K562 (cell line): Measurements from ENCODE around the gene TENT5A. TPM values are rescaled to one million over a fixed set of nuclear protein-coding genes. Genes with fewer than 3 reads are reported as not detected.

Experiments
- ATAC-seq: fragments of 200-7000 bp; cut with Tn5 transposase; 3 replicates; pipeline ENCODE4 v1.9.1; 2020; ENCODE audit warnings: moderate library complexity
- BruUV-seq: library from RNA; stranded (reverse); fragments of 400-500 nt; replicated peaks from 2 replicates; lab custom pipeline; 2021; lab: Mats Ljungman, UMichigan
- CTCF ChIA-PET: fragments of 300-600 bp; formaldehyde crosslinking; extraction: SDS; loops from one replicate; lab custom pipeline; 2021; ENCODE audit warnings: low intra/inter-chr PET ratio; lab: Yijun Ruan, JAX
- POLR2A ChIA-PET: fragments of 300-600, 350-650 bp; sonication (Branson Sonifier 250); formaldehyde crosslinking; extraction: SDS; loops from one replicate; lab custom pipeline; 2021; ENCODE audit warnings: antibody characterized with exemption, inconsistent platforms; lab: Yijun Ruan, JAX
- DNase-seq, 4 experiments: peaks; one replicate each; pipeline versions ENCODE4 v3.0.0 to v3.0.0-alpha.2; 2011 to 2018; ENCODE audit warnings: low spot score in 3 of 4, mixed read lengths in 3 of 4; ENCODE audit errors: extremely low read depth in 1 of 4
- FAIRE-seq: peaks from 2 replicates; lab custom pipeline; 2011; peaks lifted over from hg19 to GRCh38; lab: Jason Lieb, UNC
- H2AFZ ChIP-seq: 2 replicates; pipeline ENCODE4 v1.6.0; 2011; ENCODE audit warnings: low read depth, low read length, control low read depth, inconsistent platforms
- H3K27ac ChIP-seq: fragments of 200-600 bp; 3 replicates; pipeline ENCODE4 v1.8.0; 2011; ENCODE audit warnings: low read depth, mild to moderate bottlenecking, control low read depth, inconsistent platforms, low read length, moderate library complexity, mixed read lengths; ENCODE audit errors: extremely low read depth
- H3K27me3 ChIP-seq, 2 experiments: fragments of 300-600 bp in 1 of 2; 2 replicates in 1 of 2; 3 replicates in 1 of 2; pipeline versions ENCODE4 v1.6.0 to v1.8.0; 2011; ENCODE audit warnings: inconsistent platforms in 2 of 2, low read length in 2 of 2, mild to moderate bottlenecking in 1 of 2, mixed read lengths in 1 of 2, moderate library complexity in 1 of 2; ENCODE audit not compliant: control insufficient read depth in 2 of 2, insufficient read depth in 2 of 2
- H3K36me3 ChIP-seq: fragments of 300-600 bp; 3 replicates; pipeline ENCODE4 v1.8.0; 2011; ENCODE audit warnings: mild to moderate bottlenecking, low read length, inconsistent platforms; ENCODE audit not compliant: control insufficient read depth, insufficient read depth
- H3K4me1 ChIP-seq, 2 experiments: fragments of 200-600 bp in 1 of 2; replicated peaks in 1 of 2; 2 replicates in 1 of 2; 3 replicates in 1 of 2; pipeline versions ENCODE4 v1.5.1 to v1.8.0; 2011; ENCODE audit warnings: inconsistent platforms in 2 of 2, low read length in 2 of 2, mild to moderate bottlenecking in 1 of 2, mixed read lengths in 1 of 2, moderate library complexity in 1 of 2; ENCODE audit not compliant: control insufficient read depth in 2 of 2, insufficient read depth in 2 of 2
- H3K4me2 ChIP-seq: 2 replicates; pipeline ENCODE4 v1.6.1; 2011; ENCODE audit warnings: low read length, control low read depth, inconsistent platforms, mixed read lengths; ENCODE audit not compliant: insufficient read depth
- H3K4me3 ChIP-seq: fragments of 200-600 bp; sonication (generic), shearing (Covaris generic); 2 replicates; pipeline ENCODE4 v1.5.1; 2016; ENCODE audit warnings: control low read depth, inconsistent platforms
- H3K79me2 ChIP-seq: fragments of 200-600 bp; 3 replicates; pipeline ENCODE4 v1.8.0; 2011; ENCODE audit warnings: low read length, inconsistent platforms; ENCODE audit not compliant: control insufficient read depth, insufficient read depth
- H3K9ac ChIP-seq, 2 experiments: 2 replicates each; pipeline versions ENCODE4 v1.6.0 to v1.6.1; 2011; ENCODE audit warnings: low read depth in 2 of 2, low read length in 2 of 2, control low read depth in 1 of 2, inconsistent platforms in 1 of 2, mild to moderate bottlenecking in 1 of 2, mixed read lengths in 1 of 2; ENCODE audit not compliant: insufficient read depth in 1 of 2
- H3K9me1 ChIP-seq: one replicate; pipeline ENCODE4 v1.6.0; 2011; ENCODE audit warnings: inconsistent platforms, mild to moderate bottlenecking, low read length, moderate library complexity; ENCODE audit not compliant: control insufficient read depth, insufficient read depth
- H3K9me3 ChIP-seq: replicated peaks from 2 replicates; pipeline ENCODE4 v1.5.1; 2011; ENCODE audit warnings: low read depth, low read length, inconsistent platforms; ENCODE audit not compliant: control insufficient read depth, insufficient read depth
- H4K20me1 ChIP-seq: replicated peaks from 2 replicates; pipeline ENCODE4 v1.6.1; 2011; ENCODE audit warnings: low read length, inconsistent platforms, mixed read lengths; ENCODE audit not compliant: control insufficient read depth, insufficient read depth
- BACH1 ChIP-seq: fragments of 200-800 bp; sonication (Bioruptor generic); IDR thresholded peaks from 2 replicates; pipeline ENCODE4 v1.6.1; 2016; ENCODE audit warnings: missing genetic modification characterization, missing compliant biosample characterization
- CBX8 ChIP-seq: fragments of 200-600 bp; sonication (generic); IDR thresholded peaks from 2 replicates; pipeline ENCODE4 v1.6.1; 2012; ENCODE audit warnings: borderline replicate concordance, mixed run types, low read depth, mild to moderate bottlenecking, moderate library complexity, mixed read lengths, low read length, control low read depth, inconsistent platforms; ENCODE audit not compliant: poor library complexity, severe bottlenecking; ENCODE audit errors: extremely low read depth
- CHD4 ChIP-seq: fragments of 200-600 bp; sonication (generic); IDR thresholded peaks from 3 replicates; pipeline ENCODE4 v1.6.1; 2012; ENCODE audit warnings: low read depth, mild to moderate bottlenecking, mixed read lengths, low read length, inconsistent platforms; ENCODE audit not compliant: insufficient read depth, insufficient replicate concordance, poor library complexity, severe bottlenecking
- DNMT1 ChIP-seq: fragments of 450-650 bp; IDR thresholded peaks from 2 replicates; pipeline ENCODE4 v1.6.1; 2016; ENCODE audit warnings: antibody characterized with exemption, mild to moderate bottlenecking
- EHMT2 ChIP-seq: fragments of 450-650 bp; IDR thresholded peaks from 2 replicates; pipeline ENCODE4 v1.6.1; 2018; ENCODE audit warnings: antibody characterized with exemption
- KLF10 ChIP-seq: fragments of 250-450 bp; sonication (Bioruptor Pico); IDR thresholded peaks from 2 replicates; pipeline ENCODE4 v1.6.1; 2021; ENCODE audit warnings: matching md5 sums
- NFXL1 ChIP-seq: fragments of 450-650 bp; formaldehyde crosslinking; IDR thresholded peaks from 2 replicates; pipeline ENCODE4 v1.4.0; 2021; ENCODE audit warnings: mild to moderate bottlenecking
- PHF21A ChIP-seq: fragments of 450-650 bp; IDR thresholded peaks from 2 replicates; pipeline ENCODE4 v1.6.1; 2017; ENCODE audit warnings: low read depth, borderline replicate concordance
- TRIM24 ChIP-seq, 2 experiments: fragments of 450-650 bp; IDR thresholded peaks; 2 replicates each; pipeline ENCODE4 v1.6.1; 2016
- ZNF318 ChIP-seq, 2 experiments: fragments of 450-650 bp; IDR thresholded peaks; 2 replicates each; pipeline ENCODE4 v1.6.1; 2016; ENCODE audit warnings: mild to moderate bottlenecking in 2 of 2, borderline replicate concordance in 1 of 2, low read depth in 1 of 2, moderate library complexity in 1 of 2
- ZNF79 ChIP-seq: fragments of 250-450 bp; sonication (Bioruptor Pico); IDR thresholded peaks from 2 replicates; pipeline ENCODE4 v1.4.0; 2020; ENCODE audit warnings: low read depth, mild to moderate bottlenecking, moderate library complexity
- ZSCAN32 ChIP-seq: fragments of 450-650 bp; formaldehyde crosslinking; IDR thresholded peaks from 2 replicates; pipeline ENCODE4 v1.4.0; 2020; ENCODE audit warnings: mild to moderate bottlenecking, moderate library complexity
- WGBS: fragments of 100-300 bp; shearing (Covaris generic); methylation state at CpG from one replicate; pipeline ENCODE4 v1.1.6; 2016; ENCODE audit warnings: low coverage, mixed read lengths; ENCODE audit not compliant: insufficient coverage; ENCODE audit errors: missing lambda C conversion rate; 5-methylcytosine and 5-hydroxymethylcytosine counted together
- in situ Hi-C: fragments of 300-500 bp; cut with MboI; formaldehyde crosslinking; loops from 4 replicates; pipeline ENCODE4 v1.15.0; 2018; ENCODE audit warnings: inconsistent platforms, mixed read lengths
- intact Hi-C: fragments of 100-400 bp; cut with micrococcal nuclease; formaldehyde crosslinking; loops from 2 replicates; pipeline ENCODE4 v1.14.2; 2022
- polyA plus RNA-seq, 8 experiments: library from polyadenylated mRNA; depleted of rRNA in 4 of 8; stranded (reverse) in 5 of 8; unstranded in 3 of 8; fragments of >200 nt; fragmentation: Nextera tagmentation in 2 of 8; fragmentation: Illumina TruSeq in 1 of 8; extraction: Ambion mirVana in 2 of 8; extraction: Trizol in 1 of 8; gene quantifications; 2 replicates each; pipeline versions ENCODE4 v1.2.1 to v1.2.3, GENCODE V29; 2011 to 2014; ENCODE audit warnings: inconsistent platforms in 1 of 8, missing spikeins in 1 of 8
- total RNA-seq, 7 experiments: library from RNA; depleted of rRNA in 6 of 7; stranded (reverse); fragments of >200 nt in 6 of 7; fragmentation: Illumina TruSeq in 2 of 7; extraction: Trizol in 2 of 7; gene quantifications; 2 replicates each; pipeline versions ENCODE4 v1.2.1 to v1.2.3, GENCODE V29; 2011 to 2021; ENCODE audit warnings: low replicate concordance in 1 of 7

TENT5A gene
- total and polyA plus RNA-seq, 9 of the 15 experiments (the other 6 are each of a cell fraction or from before 2014, with no cell fraction given) = 0.77 to 2.3 (median 1.3) TPM

- H2AFZ ChIP-seq = no peak overlapping the region
- H3K9me1 ChIP-seq = no peaks in the 10 kb centered on the region
- intact Hi-C loops (no loop called here), in situ Hi-C loops (no loop called here)
- FAIRE-seq (no peak), DNase-seq (no peak), ATAC-seq (no peak)
- WGBS = 0% methylated on average over 1 of the region's 1 CpG
- no peaks in the 10 kb centered on the region for H3K27me3 ChIP-seq
- no peak overlapping the region for H3K4me3 ChIP-seq
- BruUV-seq = no TSS peak
- H3K4me1 ChIP-seq = no peaks in the 10 kb centered on the region
- ChIA-PET CTCF (no interaction called here), POLR2A (no interaction called here)
- no peaks in the 10 kb centered on the region for H3K79me2 ChIP-seq
- H3K4me2 ChIP-seq = no peak overlapping the region
- no peak overlapping the region for H3K27ac ChIP-seq
- H4K20me1 ChIP-seq = no peaks in the 10 kb centered on the region
- H3K36me3 ChIP-seq = no peaks in the 10 kb centered on the region
- no peaks in the 10 kb centered on the region for H3K9me3 ChIP-seq
- no peak overlapping the region for H3K9ac ChIP-seq
- TF ChIP-seq EHMT2 (no peak), ZNF79 (no peak), NFXL1 (CRISPR knock-in tag) (no peak), KLF10 (CRISPR knock-in tag) (no peak), ZNF318 (IDR thresholded peaks at IDR 0.05; ENCODE audit: borderline replicate concordance in 1 of 2, low read depth in 1 of 2) (no peak), ZSCAN32 (no peak), CHD4 (no peak), PHF21A (no peak), TRIM24 (IDR thresholded peaks at IDR 0.05) (no peak), BACH1 (tag) (no peak), DNMT1 (no peak), CBX8 (no peak)
Measured at GRCh38 chr6:81731814-81732213, 20.7 kb downstream of the TENT5A start.
